Urinary bladder (tissue), 2 donors: ENCODE measurements around the gene UBALD1. TPM values are rescaled to one million over a fixed set of nuclear protein-coding genes. Genes with fewer than 3 reads are reported as not detected.

Experiments
- polyA plus RNA-seq: library from polyadenylated mRNA; stranded (reverse); fragments of 200-250 nt; gene quantifications from one replicate; pipeline ENCODE4 v1.2.3, GENCODE V29; 2013
- small RNA-seq: library from RNA; depleted of rRNA; stranded (forward); fragments of <200 nt; gene quantifications from one replicate; pipeline ENCODE3, GENCODE V24; 2014
- total RNA-seq: library from RNA; depleted of rRNA; stranded (reverse); fragments of >200 nt; gene quantifications from one replicate; pipeline ENCODE4 v1.2.3, GENCODE V29; 2014
- donor health status: healthy.

Gene UBALD1
- total and polyA plus RNA-seq, 2 donors: 2.3 to 37.9 TPM

Small RNA genes within 50 kb of the gene (small RNA-seq; reads per million reads assigned to genes)
- not detected for gene RN7SL850P

Other genes with a start within 250 kb of the UBALD1 start
- 20.8 TPM for gene VASN, start 243.0 kb downstream of the UBALD1 start, total RNA-seq
- 47.6 TPM for gene VASN, start 243.0 kb downstream of the UBALD1 start, polyA plus RNA-seq
- gene CORO7, start 198.3 kb downstream of the UBALD1 start, total RNA-seq: 13.7 TPM
- 15.6 TPM for gene CORO7, start 198.3 kb downstream of the UBALD1 start, polyA plus RNA-seq
- 33.5 TPM for gene DNAJA3, start 189.0 kb downstream of the UBALD1 start, total RNA-seq
- 38.4 TPM for gene DNAJA3, start 189.0 kb downstream of the UBALD1 start, polyA plus RNA-seq
- gene NMRAL1, start 140.3 kb downstream of the UBALD1 start, total RNA-seq: 25.2 TPM
- 48.2 TPM for gene NMRAL1, start 140.3 kb downstream of the UBALD1 start, polyA plus RNA-seq
- gene HMOX2, start 138.5 kb downstream of the UBALD1 start, total RNA-seq: 27.9 TPM
- gene HMOX2, start 138.5 kb downstream of the UBALD1 start, polyA plus RNA-seq: 45.6 TPM
- gene CDIP1, start 76.1 kb downstream of the UBALD1 start, total RNA-seq: 6.2 TPM
- gene CDIP1, start 76.1 kb downstream of the UBALD1 start, polyA plus RNA-seq: 28.7 TPM
- 0.11 TPM for gene C16orf96, start 58.5 kb downstream of the UBALD1 start, total RNA-seq
- gene C16orf96, start 58.5 kb downstream of the UBALD1 start, polyA plus RNA-seq: 0.04 TPM
- gene MGRN1, start 9.9 kb upstream of the UBALD1 start, total RNA-seq: 22.5 TPM
- gene MGRN1, start 9.9 kb upstream of the UBALD1 start, polyA plus RNA-seq: 34.9 TPM
- gene NUDT16L1, start 78.7 kb upstream of the UBALD1 start, total RNA-seq: 17.0 TPM
- gene NUDT16L1, start 78.7 kb upstream of the UBALD1 start, polyA plus RNA-seq: 38.4 TPM
- gene ANKS3, start 119.4 kb upstream of the UBALD1 start, total RNA-seq: 22.1 TPM
- gene ANKS3, start 119.4 kb upstream of the UBALD1 start, polyA plus RNA-seq: 21.6 TPM
- 1.3 TPM for gene DNAAF8, start 119.6 kb upstream of the UBALD1 start, total RNA-seq
- gene DNAAF8, start 119.6 kb upstream of the UBALD1 start, polyA plus RNA-seq: 1.3 TPM
- 9.9 TPM for gene ZNF500, start 152.3 kb upstream of the UBALD1 start, total RNA-seq
- 14.4 TPM for gene ZNF500, start 152.3 kb upstream of the UBALD1 start, polyA plus RNA-seq
- not detected for gene SEPTIN12, start 173.5 kb upstream of the UBALD1 start, total RNA-seq
- not detected for gene SEPTIN12, start 173.5 kb upstream of the UBALD1 start, polyA plus RNA-seq
- gene SMIM22, start 180.5 kb upstream of the UBALD1 start, total RNA-seq: 13.4 TPM
- 52.2 TPM for gene SMIM22, start 180.5 kb upstream of the UBALD1 start, polyA plus RNA-seq
- gene ROGDI, start 187.7 kb upstream of the UBALD1 start, total RNA-seq: 8.5 TPM
- gene ROGDI, start 187.7 kb upstream of the UBALD1 start, polyA plus RNA-seq: 45.1 TPM
- gene GLYR1, start 232.4 kb upstream of the UBALD1 start, total RNA-seq: 44.4 TPM
- gene GLYR1, start 232.4 kb upstream of the UBALD1 start, polyA plus RNA-seq: 60.3 TPM
- gene UBN1, start 232.6 kb upstream of the UBALD1 start, total RNA-seq: 14.1 TPM
- gene UBN1, start 232.6 kb upstream of the UBALD1 start, polyA plus RNA-seq: 17.5 TPM